Measurements from ENCODE around the gene PPP1R16B.

PPP1R16B gene

DNA sequence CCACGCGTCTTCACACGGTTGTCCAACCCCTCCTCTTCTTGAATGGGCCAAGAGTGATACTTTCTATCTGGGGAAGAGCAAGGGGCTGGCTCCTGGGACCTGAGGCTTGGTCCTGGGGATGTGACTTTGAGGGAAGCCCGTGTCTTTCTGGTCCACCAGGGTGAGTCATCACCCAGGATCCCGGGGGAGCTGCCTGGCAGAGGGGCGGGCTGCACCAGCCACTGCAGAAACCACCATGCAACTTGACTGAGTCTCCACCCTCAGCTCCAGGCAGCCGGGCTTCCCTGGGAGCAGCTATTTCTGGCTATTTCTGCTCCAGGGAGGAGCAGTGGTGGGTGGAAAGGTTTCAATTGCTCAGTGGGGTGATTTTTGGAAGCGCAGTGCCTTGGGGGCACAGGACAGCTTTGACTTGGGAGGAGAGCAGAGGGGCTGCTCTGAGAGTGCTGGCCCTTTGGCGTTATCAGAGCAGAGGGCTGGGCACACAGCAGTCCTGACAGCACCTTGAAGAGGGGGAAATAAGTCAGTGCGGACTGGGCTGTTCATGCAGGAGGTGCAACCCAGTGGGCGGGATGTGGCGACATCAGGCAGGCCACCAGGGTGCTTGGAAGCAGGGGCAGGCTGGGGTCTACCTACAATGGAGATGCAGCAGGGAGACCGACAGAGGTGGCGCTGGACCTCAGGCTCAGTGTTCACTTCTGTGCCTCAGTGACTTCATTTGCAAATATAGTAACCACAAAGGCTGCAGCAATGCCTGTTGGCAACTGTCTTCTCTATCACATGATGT, 75.6 kb downstream of the PPP1R16B start:
- no peak for DNase-seq

- no peak for DNase-seq
Observed at GRCh38 chr20:38881806-38882440, 76.4 kb downstream of the PPP1R16B start.

DNA sequence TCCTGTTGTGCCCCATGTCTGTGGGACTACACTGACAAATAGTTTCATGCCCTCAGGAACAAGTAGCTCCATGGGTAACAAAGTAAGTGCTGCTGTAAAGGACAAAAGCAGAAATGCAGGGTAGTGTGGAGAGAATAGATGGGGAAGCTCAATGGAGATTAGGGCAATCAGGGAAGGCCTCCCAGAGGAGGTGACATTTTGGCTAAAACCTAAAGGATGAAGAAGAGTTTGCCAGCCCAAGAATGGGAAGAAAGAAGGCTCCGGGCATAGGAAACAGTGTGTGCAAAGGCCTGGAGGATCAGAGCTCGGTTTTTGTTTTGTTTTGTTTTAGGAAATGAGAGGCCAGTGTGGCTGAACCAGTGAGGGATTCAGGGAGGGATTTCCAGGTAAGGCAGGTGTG, 77.1 kb downstream of the PPP1R16B start:
- no peak for DNase-seq

GRCh38 chr20:38883081-38883980, 77.8 kb downstream of the PPP1R16B start:
- DNase-seq = no peak

- DNase-seq = peak; percentile 54
Observed at GRCh38 chr20:38883981-38884733, 78.7 kb downstream of the PPP1R16B start.

GRCh38 chr20:38885357-38885756, 79.9 kb downstream of the PPP1R16B start:
- DNase-seq = no peak

GRCh38 chr20:38888059-38888831, 82.7 kb downstream of the PPP1R16B start:
- DNase-seq = no peak

GRCh38 chr20:38889050-38889449, 83.6 kb downstream of the PPP1R16B start:
- DNase-seq = no peak

DNA sequence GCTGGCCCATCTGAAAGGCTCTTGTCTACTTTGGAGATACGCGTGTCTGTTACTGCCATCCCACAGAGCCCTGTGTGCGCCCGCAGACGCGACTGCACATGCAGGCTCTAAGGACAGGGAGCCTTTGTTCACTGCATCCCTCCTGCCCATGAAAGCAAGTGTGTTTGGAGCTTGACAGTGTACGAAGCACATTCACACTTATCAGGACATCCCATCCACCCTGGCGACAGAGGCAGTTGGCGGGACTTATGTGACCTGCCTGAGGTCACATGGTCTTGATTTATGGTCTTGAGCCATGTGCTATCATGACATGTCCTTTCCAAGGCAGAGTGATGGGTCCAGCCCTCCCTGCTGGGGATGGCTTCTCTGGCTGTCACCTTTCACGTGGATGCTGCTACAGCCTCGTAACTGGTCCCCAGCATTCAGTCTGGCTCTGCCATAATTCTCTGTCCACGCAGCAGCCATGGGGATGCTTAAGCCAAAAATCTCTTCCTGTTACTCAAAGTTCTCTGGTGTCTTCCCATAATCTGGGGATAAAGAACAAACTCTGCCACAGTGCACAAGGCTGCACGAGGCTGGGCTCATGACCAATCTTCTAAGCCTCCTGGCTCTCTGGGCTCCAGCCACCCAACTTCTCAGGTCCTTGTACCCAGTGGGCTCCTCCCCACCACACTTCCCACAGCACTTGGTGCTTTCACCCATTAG, 84.4 kb downstream of the PPP1R16B start:
- DNase-seq = no peak

DNA sequence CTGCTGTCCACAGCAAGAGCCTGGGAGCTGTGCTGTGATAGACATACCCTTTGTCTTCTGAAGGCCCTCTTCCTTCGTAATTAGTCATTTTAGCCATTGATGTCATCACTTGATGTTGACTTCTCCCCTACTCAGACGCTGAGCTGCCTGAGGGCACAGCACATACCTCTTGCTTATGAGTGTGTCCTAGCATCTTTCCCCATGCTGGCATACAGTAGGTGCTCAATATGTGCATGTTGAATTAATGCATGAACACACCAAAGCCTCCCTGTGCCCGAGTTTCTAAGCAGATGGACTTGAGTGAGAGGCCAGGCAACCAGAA, 85.0 kb downstream of the PPP1R16B start:
- DNase-seq = no peak

GRCh38 chr20:38892091-38892981, 86.8 kb downstream of the PPP1R16B start:
- DNase-seq = no peak

- no peak for DNase-seq
Observed at GRCh38 chr20:38893056-38893564, 87.6 kb downstream of the PPP1R16B start.

GRCh38 chr20:38893565-38894090, 88.1 kb downstream of the PPP1R16B start:
- peak; percentile 71 for DNase-seq

DNA sequence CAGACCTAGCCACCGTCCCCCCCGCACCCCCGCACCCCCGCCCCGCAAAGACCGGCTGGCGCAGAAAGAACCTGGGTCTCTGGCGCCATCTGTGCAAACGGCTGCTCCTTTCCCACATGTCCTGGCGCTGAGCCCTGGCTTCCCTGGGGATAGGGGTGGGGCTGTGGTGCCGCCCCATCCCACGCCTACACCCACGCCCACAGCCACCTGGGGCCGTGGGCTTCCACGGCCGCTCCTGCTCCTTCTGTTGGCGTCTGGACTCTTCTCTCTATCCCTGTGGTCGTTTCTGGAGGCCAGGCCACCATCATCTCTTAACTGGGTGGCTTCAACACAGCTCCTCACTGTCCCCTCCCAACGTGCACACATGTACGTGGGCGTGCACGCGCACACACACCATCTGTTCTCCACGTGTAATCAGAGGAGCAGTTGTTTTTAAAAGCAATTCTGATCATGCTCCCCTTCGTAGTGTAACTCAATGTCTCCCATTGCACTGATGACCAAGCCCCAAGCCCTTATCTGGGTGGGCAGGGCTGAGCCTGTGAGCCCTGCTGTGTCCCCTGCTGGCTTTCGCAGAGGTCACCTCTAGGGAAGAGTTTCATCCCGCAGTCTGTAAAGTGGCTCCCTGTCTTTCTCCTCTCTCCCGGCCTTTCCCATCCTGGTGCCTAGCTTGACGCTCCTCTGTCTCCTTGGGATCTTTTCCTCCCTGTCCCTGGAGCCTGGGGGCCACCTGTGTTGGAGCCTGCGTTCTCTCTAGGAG, 88.8 kb downstream of the PPP1R16B start:
- no peak for DNase-seq

- DNase-seq = no peak
Observed at GRCh38 chr20:38895098-38895949, 89.8 kb downstream of the PPP1R16B start.

DNA sequence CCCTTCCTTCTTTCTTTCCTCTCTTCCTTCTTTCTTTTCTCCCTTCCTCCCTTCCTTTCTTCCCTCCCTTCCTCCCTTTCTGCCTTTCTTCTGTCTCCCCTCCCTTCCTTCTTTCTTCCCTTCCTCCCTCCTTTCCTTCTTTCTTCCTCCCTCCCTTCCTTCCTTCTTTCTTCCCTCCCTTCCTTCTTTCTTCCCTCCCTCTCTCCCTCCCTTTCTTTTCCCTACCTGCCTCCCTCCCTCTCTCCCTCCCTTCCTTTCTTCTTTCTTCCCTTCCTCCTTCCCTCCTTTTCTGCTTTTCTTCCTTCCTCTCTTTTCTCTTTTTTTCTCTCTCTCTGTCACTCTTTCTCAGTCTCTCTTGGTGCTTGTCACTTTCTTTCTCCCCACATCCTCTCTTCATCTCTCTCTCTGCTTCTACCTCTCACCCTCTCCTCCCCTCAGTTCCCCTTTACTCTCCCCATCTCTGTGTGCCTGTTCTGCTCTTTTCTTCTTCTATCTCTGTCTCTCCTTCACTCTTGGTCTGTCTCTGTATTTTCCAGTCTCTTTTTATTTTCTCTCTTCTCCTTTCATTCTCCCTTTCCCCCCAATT, 90.6 kb downstream of the PPP1R16B start:
- DNase-seq = no peak

DNA sequence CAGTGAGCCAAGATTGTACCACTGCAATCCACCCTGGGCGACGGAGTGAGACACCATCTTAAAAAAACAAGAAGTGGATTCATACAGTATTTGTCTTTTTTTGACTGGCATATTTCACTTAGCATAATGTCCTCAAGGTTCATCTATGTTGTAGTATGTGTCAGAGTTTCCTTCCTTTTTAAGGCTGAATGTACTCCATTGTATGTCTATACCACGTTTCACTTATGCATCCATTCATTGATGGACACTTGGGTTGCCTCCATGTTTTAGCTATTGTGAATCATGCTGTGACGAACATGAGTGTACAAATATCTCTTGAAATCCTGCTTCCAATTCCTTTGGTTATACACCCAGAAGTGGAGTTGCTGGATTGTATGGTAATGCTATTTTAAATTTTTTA, 91.8 kb downstream of the PPP1R16B start:
- DNase-seq = no peak

GRCh38 chr20:38900606-38901005, 95.1 kb downstream of the PPP1R16B start:
- DNase-seq = no peak

Measured in suppressor macrophage treated with lipopolysaccharide for 4 hours (primary cell).